ENCODE results near the gene SHCBP1L.
"Not testable (repeated sequence)": the region's sequence is repeated elsewhere in the genome, so short reads cannot be mapped to it uniquely, and the experiment has no call there.

Gene SHCBP1L

DNA sequence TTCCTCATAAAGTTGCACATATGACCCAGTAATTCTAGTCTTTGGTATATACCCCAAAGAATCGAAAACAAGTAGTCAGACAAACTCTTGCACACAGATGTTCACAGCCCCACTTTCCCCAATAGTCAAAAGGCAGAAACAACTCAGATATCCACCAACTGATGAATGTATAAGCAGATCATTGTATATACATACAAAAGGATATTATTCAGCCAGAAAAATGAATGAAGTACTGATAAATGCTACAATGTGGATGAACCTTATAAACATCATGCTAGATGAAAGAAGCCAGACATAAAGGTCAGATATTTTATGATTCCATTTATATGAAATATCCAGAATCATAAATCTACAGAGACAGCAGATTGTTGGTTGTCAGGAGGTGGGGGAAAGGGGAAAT lies 27.3 kb downstream of the SHCBP1L start:
- no peak for TF ChIP-seq POLR2AphosphoS5 (IDR thresholded peaks at IDR 0.05; ENCODE audit: low read depth, low read length)
- no peak for TF ChIP-seq TAF1 (IDR thresholded peaks at IDR 0.05; ENCODE audit: borderline replicate concordance, low read depth, low read length)
- no peak for TF ChIP-seq POLR2A (IDR thresholded peaks at IDR 0.05; ENCODE audit: low read depth, low read length)
- FAIRE-seq (no peak), DNase-seq (ENCODE audit: insufficient read length) (no peak)

DNA sequence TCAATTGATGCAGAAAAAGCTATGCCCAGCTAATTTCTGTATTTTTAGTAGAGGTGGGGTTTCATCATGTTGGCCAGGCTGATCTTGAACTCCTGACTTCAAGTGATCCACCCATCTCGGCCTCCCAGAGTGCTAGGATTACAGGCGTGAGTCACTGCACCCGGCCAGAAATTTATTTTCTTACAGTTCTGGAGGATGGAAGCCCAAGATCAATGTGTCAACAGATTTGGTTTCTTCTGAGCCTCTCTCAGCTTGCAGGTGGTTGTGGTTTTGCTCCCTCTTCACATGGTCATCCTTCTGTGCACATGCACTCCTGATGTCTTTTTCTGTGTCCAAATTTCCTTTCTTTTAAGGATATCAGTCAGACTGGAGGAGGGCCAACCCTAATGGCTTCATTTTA lies 35.6 kb downstream of the SHCBP1L start:
- no peak for DNase-seq (ENCODE audit: insufficient read length)
- FAIRE-seq = no peak
- no peak for TF ChIP-seq POLR2A (IDR thresholded peaks at IDR 0.05; ENCODE audit: low read depth, low read length)
- TF ChIP-seq TAF1 (IDR thresholded peaks at IDR 0.05; ENCODE audit: borderline replicate concordance, low read depth, low read length) = no peak
- TF ChIP-seq POLR2AphosphoS5 (IDR thresholded peaks at IDR 0.05; ENCODE audit: low read depth, low read length) = no peak

DNA sequence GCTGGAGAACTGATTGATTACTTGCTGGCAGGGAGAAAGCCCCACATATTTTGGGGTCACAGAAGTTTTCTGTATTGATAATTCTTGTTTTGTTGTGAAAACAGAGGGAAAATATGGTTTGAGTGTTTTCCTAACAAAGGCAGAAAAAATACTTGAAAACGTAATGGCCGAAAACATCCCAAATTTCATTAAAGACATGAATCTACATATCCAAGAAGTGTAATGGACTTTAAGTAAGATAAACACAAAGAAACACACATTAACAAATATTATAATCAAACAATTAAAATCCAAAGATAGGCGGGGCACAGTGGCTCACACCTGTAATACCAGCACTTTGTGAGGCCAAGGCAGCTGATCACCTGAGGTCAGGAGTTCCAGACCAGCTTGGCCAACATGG lies 39.6 kb downstream of the SHCBP1L start:
- no peak for TF ChIP-seq TAF1 (IDR thresholded peaks at IDR 0.05; ENCODE audit: borderline replicate concordance, low read depth, low read length)
- no peak for TF ChIP-seq POLR2AphosphoS5 (IDR thresholded peaks at IDR 0.05; ENCODE audit: low read depth, low read length)
- no peak for TF ChIP-seq POLR2A (IDR thresholded peaks at IDR 0.05; ENCODE audit: low read depth, low read length)
- DNase-seq (ENCODE audit: insufficient read length) = no peak
- FAIRE-seq = no peak

DNA sequence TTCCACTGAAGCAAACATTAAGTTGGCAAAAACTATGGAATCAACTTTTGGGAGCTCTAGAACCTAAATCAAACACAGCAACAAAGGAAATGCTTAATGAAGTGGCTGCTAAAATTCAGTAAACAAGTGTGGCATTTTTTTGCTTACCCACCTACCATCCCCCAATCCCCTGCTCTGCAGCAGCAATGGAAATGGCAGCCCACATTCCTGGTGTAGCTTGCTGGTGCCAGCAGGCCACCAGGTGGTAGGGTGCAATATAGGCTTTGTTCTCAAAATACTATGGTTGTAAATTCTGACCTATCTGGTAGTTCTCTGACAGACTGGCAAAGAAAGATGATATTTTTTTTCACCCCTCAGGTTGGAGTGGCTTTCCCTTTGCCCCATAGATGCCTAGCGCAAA lies 42.8 kb downstream of the SHCBP1L start:
- no peak for TF ChIP-seq POLR2AphosphoS5 (IDR thresholded peaks at IDR 0.05; ENCODE audit: low read depth, low read length)
- no peak for TF ChIP-seq POLR2A (IDR thresholded peaks at IDR 0.05; ENCODE audit: low read depth, low read length)
- no peak for TF ChIP-seq TAF1 (IDR thresholded peaks at IDR 0.05; ENCODE audit: borderline replicate concordance, low read depth, low read length)
- DNase-seq (ENCODE audit: insufficient read length) (no peak), FAIRE-seq (no peak)

DNA sequence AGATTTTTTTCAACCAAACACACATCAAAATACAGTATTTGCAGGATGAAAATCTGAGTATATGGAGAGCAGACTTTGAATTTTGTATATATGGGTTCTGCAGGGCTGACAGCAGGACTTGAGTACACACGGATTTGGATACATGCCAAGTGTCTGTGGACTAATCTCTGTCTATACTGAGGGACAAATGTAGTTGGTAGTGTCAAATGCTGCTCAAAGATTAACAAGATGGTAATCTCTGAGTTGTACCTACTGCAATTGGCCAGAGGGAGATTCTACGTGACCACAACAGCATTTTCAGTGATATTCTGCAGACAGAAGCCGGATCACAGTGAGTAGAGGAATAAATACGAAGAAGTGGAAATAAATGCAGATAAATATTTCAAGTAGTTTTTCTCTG lies 43.4 kb downstream of the SHCBP1L start:
- FAIRE-seq = no peak
- no peak for TF ChIP-seq TAF1 (IDR thresholded peaks at IDR 0.05; ENCODE audit: borderline replicate concordance, low read depth, low read length)
- TF ChIP-seq POLR2A (IDR thresholded peaks at IDR 0.05; ENCODE audit: low read depth, low read length) = no peak
- no peak for TF ChIP-seq POLR2AphosphoS5 (IDR thresholded peaks at IDR 0.05; ENCODE audit: low read depth, low read length)
- DNase-seq (ENCODE audit: insufficient read length) = no peak

DNA sequence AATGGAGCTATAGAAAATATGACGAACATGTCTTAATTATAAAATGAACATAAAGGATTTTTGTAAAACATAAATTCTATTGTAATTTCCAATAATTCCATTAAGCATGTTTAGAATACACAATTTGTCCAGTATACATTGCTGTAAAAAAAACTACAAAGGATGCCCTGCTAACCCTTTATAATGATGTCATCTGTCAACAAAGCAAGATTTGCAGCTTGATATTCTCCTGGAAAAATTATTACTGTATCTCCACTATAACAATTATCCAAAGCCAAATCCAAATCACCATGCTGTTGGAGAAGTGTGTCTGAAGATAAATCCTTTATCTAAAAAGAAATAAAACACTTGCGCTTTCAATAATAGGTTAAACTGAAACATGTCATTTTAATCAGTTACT lies 47.6 kb downstream of the SHCBP1L start:
- DNase-seq (ENCODE audit: insufficient read length) (no peak), FAIRE-seq (no peak)
- no peak for TF ChIP-seq POLR2AphosphoS5 (IDR thresholded peaks at IDR 0.05; ENCODE audit: low read depth, low read length)
- TF ChIP-seq POLR2A (IDR thresholded peaks at IDR 0.05; ENCODE audit: low read depth, low read length) = no peak
- TF ChIP-seq TAF1 (IDR thresholded peaks at IDR 0.05; ENCODE audit: borderline replicate concordance, low read depth, low read length) = no peak

DNA sequence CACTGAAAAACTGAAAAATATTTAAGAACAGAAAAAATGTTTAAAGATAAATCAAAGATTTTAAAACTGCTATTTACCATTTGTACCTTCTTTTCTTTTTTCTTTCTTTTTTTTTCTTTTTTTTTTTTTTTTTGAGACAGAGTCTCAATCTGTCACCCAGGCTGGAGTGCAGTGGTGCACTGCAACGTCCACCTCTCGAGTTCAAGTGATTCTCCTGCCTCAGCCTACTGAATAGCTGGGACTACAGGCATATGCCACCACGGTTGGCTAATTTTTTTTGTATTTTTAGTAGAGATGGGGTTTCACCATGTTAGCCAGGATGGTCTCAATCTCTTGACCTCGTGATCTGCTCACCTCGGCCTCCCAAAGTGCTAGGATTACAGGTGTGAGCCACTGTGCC lies 51.0 kb downstream of the SHCBP1L start:
- FAIRE-seq; DNase-seq (ENCODE audit: insufficient read length): not testable (repeated sequence)

DNA sequence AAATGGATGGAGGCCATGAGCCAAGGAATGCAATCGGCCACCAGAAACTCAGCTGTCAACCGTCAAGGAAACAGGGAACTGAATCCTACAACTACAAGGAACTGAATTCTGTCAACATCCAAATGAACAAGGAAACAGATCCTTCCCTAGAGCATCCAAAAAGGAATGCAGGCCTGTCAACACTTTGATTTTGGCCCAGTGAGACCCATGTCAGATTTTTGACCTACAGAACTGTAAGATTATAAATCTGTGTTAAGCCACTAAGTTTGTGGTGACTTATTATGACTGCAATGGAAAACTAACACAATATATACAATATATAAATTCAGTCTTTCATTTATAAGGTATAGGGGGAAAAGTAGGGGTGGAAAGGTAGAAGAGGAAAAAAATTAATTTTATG lies 55.3 kb downstream of the SHCBP1L start:
- FAIRE-seq (no peak), DNase-seq (ENCODE audit: insufficient read length) (no peak)
- no peak for TF ChIP-seq POLR2AphosphoS5 (IDR thresholded peaks at IDR 0.05; ENCODE audit: low read depth, low read length)
- TF ChIP-seq TAF1 (IDR thresholded peaks at IDR 0.05; ENCODE audit: borderline replicate concordance, low read depth, low read length) = no peak
- no peak for TF ChIP-seq POLR2A (IDR thresholded peaks at IDR 0.05; ENCODE audit: low read depth, low read length)

DNA sequence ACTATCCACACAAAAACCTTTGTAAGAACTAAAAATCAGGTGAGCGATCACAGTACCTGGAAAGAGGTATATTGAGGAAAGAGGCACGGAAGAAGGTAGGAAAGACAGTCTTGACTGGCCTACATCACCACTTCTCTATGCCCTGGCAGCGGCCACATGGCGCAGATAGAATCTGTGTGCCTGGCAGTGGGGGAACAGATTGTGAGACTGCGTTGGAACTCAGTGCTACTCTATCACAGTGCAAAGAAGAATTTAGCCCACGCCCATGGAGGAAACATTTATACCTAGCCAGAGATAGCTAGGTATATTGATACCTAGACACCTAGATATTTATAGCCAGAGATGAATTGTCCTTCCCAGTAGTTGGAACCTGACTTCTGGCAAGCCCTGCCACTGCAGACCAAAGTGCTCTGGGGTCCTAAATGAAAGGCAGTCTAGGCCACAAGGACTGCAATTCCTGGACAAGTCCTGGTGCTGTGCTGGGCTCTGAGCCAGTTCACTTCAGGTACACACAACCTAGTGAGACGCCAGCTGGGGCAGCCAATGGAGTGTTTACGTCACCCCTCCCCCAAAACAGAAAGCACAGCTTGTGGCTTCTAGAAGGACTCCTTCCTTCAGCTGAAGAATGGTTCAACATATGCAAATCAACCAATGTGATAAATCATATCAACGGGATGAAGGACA lies 61.9 kb downstream of the SHCBP1L start:
- no peak for TF ChIP-seq TAF1 (IDR thresholded peaks at IDR 0.05; ENCODE audit: borderline replicate concordance, low read depth, low read length)
- DNase-seq (ENCODE audit: insufficient read length) (no peak), FAIRE-seq (no peak)

DNA sequence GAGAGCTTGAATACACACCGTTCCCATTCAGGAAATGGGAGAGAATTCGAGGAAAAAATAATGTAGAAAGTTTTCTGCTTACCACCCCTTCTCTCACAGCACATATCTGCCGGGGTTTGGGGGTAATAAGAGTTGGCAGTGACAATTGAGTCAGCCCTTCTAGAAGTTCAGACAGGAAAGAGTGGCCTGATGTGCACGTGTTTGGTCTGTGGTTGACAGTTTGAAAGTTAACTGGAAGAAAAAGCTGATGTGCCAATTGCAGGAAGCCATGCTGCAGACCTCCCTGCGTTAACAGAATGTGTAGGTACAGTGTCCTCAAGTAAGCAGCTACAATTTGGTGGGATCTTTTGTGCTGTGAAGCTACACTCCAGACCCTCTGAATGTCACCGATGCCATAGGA lies 63.0 kb downstream of the SHCBP1L start:
- TF ChIP-seq TAF1 (IDR thresholded peaks at IDR 0.05; ENCODE audit: borderline replicate concordance, low read depth, low read length) (no peak), POLR2AphosphoS5 (IDR thresholded peaks at IDR 0.05; ENCODE audit: low read depth, low read length) (peak; percentile 47; the same call in 1 of the 2 replicates)
- DNase-seq (ENCODE audit: insufficient read length) = no peak
- no peak for FAIRE-seq

DNA sequence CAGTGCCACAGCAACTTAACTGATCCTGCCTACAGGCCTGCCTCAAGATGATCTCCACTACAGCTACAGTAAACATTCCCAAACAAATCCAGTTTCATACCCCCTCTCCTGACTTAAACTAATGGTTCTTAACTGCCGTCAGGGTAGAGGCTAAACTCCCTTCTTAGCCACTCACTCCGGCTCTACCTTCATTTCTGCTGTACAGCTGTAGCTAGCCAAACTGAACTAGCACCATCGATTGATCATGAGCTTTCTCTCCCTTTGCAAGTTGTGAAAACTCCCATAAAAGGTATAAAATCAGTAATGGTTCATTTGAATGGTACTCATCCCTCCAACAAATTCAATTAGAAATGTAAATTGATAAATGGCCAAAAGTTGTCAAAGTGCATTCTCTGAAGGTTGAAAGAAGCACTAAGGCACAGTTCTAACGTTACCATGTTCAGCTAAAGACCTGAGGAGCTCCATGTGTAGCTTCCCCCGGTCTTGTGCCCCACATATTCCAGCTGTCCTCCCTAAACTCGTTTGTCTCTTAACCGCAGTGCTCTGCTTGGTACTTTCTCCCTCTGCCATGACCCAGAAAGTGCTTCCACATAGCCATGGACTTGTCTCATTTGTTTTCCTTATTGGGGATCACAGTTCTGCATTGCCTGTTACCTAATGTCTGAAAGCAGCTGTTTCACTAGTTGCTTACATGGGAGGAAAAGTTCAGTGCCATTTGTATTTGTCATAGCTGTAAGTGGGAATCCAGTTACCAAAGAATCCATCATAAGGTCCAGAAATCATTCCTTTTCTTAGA lies 64.0 kb downstream of the SHCBP1L start:
- peak; percentile 50; the same call in 1 of the 2 replicates for TF ChIP-seq POLR2AphosphoS5 (IDR thresholded peaks at IDR 0.05; ENCODE audit: low read depth, low read length)
- TF ChIP-seq POLR2A (IDR thresholded peaks at IDR 0.05; ENCODE audit: low read depth, low read length) = peak; percentile 51; the same call in 1 of the 2 replicates
- TF ChIP-seq TAF1 (IDR thresholded peaks at IDR 0.05; ENCODE audit: borderline replicate concordance, low read depth, low read length) = no peak
- no peak for FAIRE-seq
- DNase-seq (ENCODE audit: insufficient read length) = no peak

DNA sequence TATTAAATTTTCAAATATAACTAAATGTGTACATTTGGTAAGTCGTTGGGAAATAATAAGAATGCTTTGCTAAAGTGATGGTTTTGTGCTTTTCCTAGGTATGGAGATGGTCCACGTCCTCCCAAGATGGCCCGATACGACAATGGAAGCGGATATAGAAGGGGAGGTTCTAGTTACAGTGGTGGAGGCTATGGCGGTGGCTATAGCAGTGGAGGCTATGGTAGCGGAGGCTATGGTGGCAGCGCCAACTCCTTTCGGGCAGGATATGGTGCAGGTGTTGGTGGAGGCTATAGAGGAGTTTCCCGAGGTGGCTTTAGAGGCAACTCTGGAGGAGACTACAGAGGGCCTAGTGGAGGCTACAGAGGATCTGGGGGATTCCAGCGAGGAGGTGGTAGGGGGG lies 66.0 kb downstream of the SHCBP1L start:
- no peak for TF ChIP-seq POLR2AphosphoS5 (IDR thresholded peaks at IDR 0.05; ENCODE audit: low read depth, low read length)
- TF ChIP-seq POLR2A (IDR thresholded peaks at IDR 0.05; ENCODE audit: low read depth, low read length) = no peak
- no peak for TF ChIP-seq TAF1 (IDR thresholded peaks at IDR 0.05; ENCODE audit: borderline replicate concordance, low read depth, low read length)
- DNase-seq (ENCODE audit: insufficient read length) (no peak), FAIRE-seq (no peak)
